HepG2 (cell line): Measurements from ENCODE around the gene RPL35. TPM values are rescaled to one million over a fixed set of nuclear protein-coding genes. Genes with fewer than 3 reads are reported as not detected.

Source experiments
- BRCA1 ChIP-seq: sonication (generic); formaldehyde crosslinking; IDR thresholded peaks from 2 replicates; pipeline ENCODE4 v1.4.0; 2020; ENCODE audit warnings: missing genetic modification reagents
- DDIT3 ChIP-seq: sonication (generic); formaldehyde crosslinking; IDR thresholded peaks from 2 replicates; pipeline ENCODE4 v1.4.0; 2020; ENCODE audit warnings: mild to moderate bottlenecking, missing genetic modification reagents
- DNMT1 ChIP-seq: sonication (generic); formaldehyde crosslinking; IDR thresholded peaks from 2 replicates; pipeline ENCODE4 v1.5.1; 2020; ENCODE audit warnings: mild to moderate bottlenecking, missing genetic modification reagents
- KLF12 ChIP-seq: sonication (generic); formaldehyde crosslinking; IDR thresholded peaks from 2 replicates; pipeline ENCODE4 v1.4.0; 2020; ENCODE audit warnings: missing genetic modification reagents, borderline replicate concordance
- LCORL ChIP-seq, 2 experiments: fragments of 450-650 bp in 1 of 2; sonication (generic) in 1 of 2; formaldehyde crosslinking in 1 of 2; IDR thresholded peaks; 2 replicates each; pipeline versions ENCODE4 v1.5.0 to v1.6.1; 2017 to 2020; ENCODE audit warnings: antibody characterized with exemption in 1 of 2, missing genetic modification reagents in 1 of 2
- MED8 ChIP-seq: sonication (generic); formaldehyde crosslinking; IDR thresholded peaks from 2 replicates; pipeline ENCODE4 v1.8.1; 2023; ENCODE audit warnings: mild to moderate bottlenecking, missing genetic modification reagents; ENCODE audit not compliant: insufficient replicate concordance
- NFE2L1 ChIP-seq: sonication (generic); formaldehyde crosslinking; IDR thresholded peaks from 2 replicates; pipeline ENCODE4 v1.4.0; 2020; ENCODE audit warnings: missing genetic modification reagents, mild to moderate bottlenecking, borderline replicate concordance
- PBX3 ChIP-seq: sonication (generic); formaldehyde crosslinking; IDR thresholded peaks from 2 replicates; pipeline ENCODE4 v1.8.1; 2023; ENCODE audit warnings: missing genetic modification reagents, inconsistent platforms, borderline replicate concordance
- PHF21A ChIP-seq: sonication (generic); formaldehyde crosslinking; IDR thresholded peaks from 2 replicates; pipeline ENCODE4 v1.5.0; 2020; ENCODE audit warnings: mild to moderate bottlenecking, missing genetic modification reagents
- PITX1 ChIP-seq: sonication (generic); formaldehyde crosslinking; IDR thresholded peaks from 2 replicates; pipeline ENCODE4 v1.5.1; 2020; ENCODE audit warnings: mild to moderate bottlenecking, missing genetic modification reagents
- PLSCR1 ChIP-seq: sonication (generic); formaldehyde crosslinking; IDR thresholded peaks from 2 replicates; pipeline ENCODE4 v1.5.0; 2020; ENCODE audit warnings: missing genetic modification reagents, mild to moderate bottlenecking, borderline replicate concordance
- RORA ChIP-seq: sonication (generic); formaldehyde crosslinking; IDR thresholded peaks from 2 replicates; pipeline ENCODE4 v1.5.0; 2020; ENCODE audit warnings: mild to moderate bottlenecking, missing genetic modification reagents, moderate library complexity
- RXRB ChIP-seq: IDR thresholded peaks from 2 replicates; pipeline ENCODE4 v1.6.1; 2016; ENCODE audit warnings: borderline replicate concordance, missing genetic modification reagents, missing compliant biosample characterization
- SCMH1 ChIP-seq: sonication (generic); formaldehyde crosslinking; IDR thresholded peaks from 2 replicates; pipeline ENCODE4 v1.9.0; 2021; ENCODE audit warnings: missing genetic modification reagents, mild to moderate bottlenecking, borderline replicate concordance
- THYN1 ChIP-seq: sonication (generic); formaldehyde crosslinking; IDR thresholded peaks from 2 replicates; pipeline ENCODE4 v1.8.1; 2023; ENCODE audit warnings: low read depth, mild to moderate bottlenecking, moderate library complexity, missing genetic modification reagents, borderline replicate concordance
- UBTF ChIP-seq: sonication (generic); formaldehyde crosslinking; IDR thresholded peaks from 2 replicates; pipeline ENCODE4 v1.4.0; 2020; ENCODE audit warnings: mild to moderate bottlenecking, missing genetic modification reagents
- YEATS4 ChIP-seq: sonication (generic); formaldehyde crosslinking; IDR thresholded peaks from 2 replicates; pipeline ENCODE4 v1.4.0; 2020; ENCODE audit warnings: missing genetic modification reagents, borderline replicate concordance
- ZNF17 ChIP-seq: sonication (generic); formaldehyde crosslinking; IDR thresholded peaks from 2 replicates; pipeline ENCODE4 v1.5.0; 2020; ENCODE audit warnings: mild to moderate bottlenecking, missing genetic modification reagents
- ZNF253 ChIP-seq: sonication (generic); formaldehyde crosslinking; IDR thresholded peaks from 2 replicates; pipeline ENCODE4 v1.8.0; 2022; ENCODE audit warnings: mild to moderate bottlenecking, missing genetic modification reagents, borderline replicate concordance
- ZNF503 ChIP-seq: sonication (generic); formaldehyde crosslinking; IDR thresholded peaks from 2 replicates; pipeline ENCODE4 v1.4.0; 2020; ENCODE audit warnings: missing genetic modification reagents
- ZNF547 ChIP-seq: sonication (generic); formaldehyde crosslinking; IDR thresholded peaks from 2 replicates; pipeline ENCODE4 v1.5.1; 2020; ENCODE audit warnings: mild to moderate bottlenecking, missing genetic modification reagents
- ZNF747 ChIP-seq: sonication (generic); formaldehyde crosslinking; IDR thresholded peaks from 2 replicates; pipeline ENCODE4 v1.8.1; 2023; ENCODE audit warnings: missing genetic modification reagents, mild to moderate bottlenecking, borderline replicate concordance
- ZNF816 ChIP-seq: sonication (generic); formaldehyde crosslinking; IDR thresholded peaks from 2 replicates; pipeline ENCODE4 v1.8.0; 2022; ENCODE audit warnings: missing genetic modification reagents, mild to moderate bottlenecking, borderline replicate concordance
- polyA plus RNA-seq, 8 experiments: library from polyadenylated mRNA; depleted of rRNA in 3 of 8; stranded (reverse) in 7 of 8; unstranded in 1 of 8; fragments of >200 nt; fragmentation: Illumina TruSeq in 4 of 8; extraction: Trizol in 4 of 8; gene quantifications; 2 replicates each; pipeline versions ENCODE4 v1.2.1 to v1.2.3, GENCODE V29; 2011 to 2016; ENCODE audit warnings: low read depth in 4 of 8, missing spikeins in 1 of 8, mixed read lengths in 1 of 8; ENCODE audit not compliant: insufficient read depth in 1 of 8
- total RNA-seq, 5 experiments: library from RNA; depleted of rRNA; stranded (reverse); fragments of >200 nt; fragmentation: Illumina TruSeq; extraction: Trizol; gene quantifications; 2 replicates each; pipeline ENCODE4 v1.2.3, GENCODE V29; 2016; ENCODE audit warnings: low read depth in 1 of 5

RPL35 gene
- total and polyA plus RNA-seq, 2 of the 13 experiments (the other 11 are each of a cell fraction or from before 2014, with no cell fraction given) = 2,153 to 2,935 TPM

- TF ChIP-seq ZNF747 = no peak
- no peak for TF ChIP-seq YEATS4
- TF ChIP-seq PLSCR1 (CRISPR knock-in tag) = no peak
- no peak for TF ChIP-seq PBX3 (CRISPR knock-in tag)
- no peak for TF ChIP-seq MED8 (CRISPR knock-in tag)
- TF ChIP-seq ZNF547 (CRISPR knock-in tag) = 0 out of 2 replicates have a peak, but pooled peaks have one; percentile 62
- TF ChIP-seq RORA (CRISPR knock-in tag) = no peak
- TF ChIP-seq THYN1 (CRISPR knock-in tag) = no peak
- 0 out of 2 replicates have a peak, but pooled peaks have one; percentile 16 for TF ChIP-seq UBTF (CRISPR knock-in tag)
- TF ChIP-seq KLF12 = no peak
- TF ChIP-seq RXRB = no peak
- TF ChIP-seq SCMH1 = no peak
- no peak for TF ChIP-seq NFE2L1 (CRISPR knock-in tag)
- no peak for TF ChIP-seq BRCA1 (CRISPR knock-in tag)
- TF ChIP-seq DDIT3 = no peak
- TF ChIP-seq ZNF816 (CRISPR knock-in tag) = no peak
- no peak for TF ChIP-seq ZNF253 (CRISPR knock-in tag)
- TF ChIP-seq PHF21A = peak; percentile 57; the same call in 1 of the 2 replicates
- TF ChIP-seq ZNF17 = no peak
- no peak for TF ChIP-seq DNMT1 (CRISPR knock-in tag)
- TF ChIP-seq ZNF503 (CRISPR knock-in tag) = no peak
- TF ChIP-seq LCORL (IDR thresholded peaks at IDR 0.05) = no peak
- 0 out of 2 replicates have a peak, but pooled peaks have one; percentile 30 for TF ChIP-seq LCORL (CRISPR knock-in tag; IDR thresholded peaks at IDR 0.05)
- no peak for TF ChIP-seq PITX1 (CRISPR knock-in tag)
These were observed 22.0 kb downstream of the RPL35 start (continued) for GRCh38 chr9:124839612-124840299.
